K562 (cell line): ENCODE data around the gene MUC15. TPM values are rescaled to one million over a fixed set of nuclear protein-coding genes. Genes with fewer than 3 reads are reported as not detected.

ENCODE experiments used
- ATAC-seq: fragments of 200-7000 bp; cut with Tn5 transposase; 3 replicates; pipeline ENCODE4 v1.9.1; 2020; ENCODE audit warnings: moderate library complexity
- BruUV-seq: library from RNA; stranded (reverse); fragments of 400-500 nt; replicated peaks from 2 replicates; lab custom pipeline; 2021; lab: Mats Ljungman, UMichigan
- CTCF ChIA-PET: fragments of 300-600 bp; formaldehyde crosslinking; extraction: SDS; loops from one replicate; lab custom pipeline; 2021; ENCODE audit warnings: low intra/inter-chr PET ratio; lab: Yijun Ruan, JAX
- POLR2A ChIA-PET: fragments of 300-600, 350-650 bp; sonication (Branson Sonifier 250); formaldehyde crosslinking; extraction: SDS; loops from one replicate; lab custom pipeline; 2021; ENCODE audit warnings: antibody characterized with exemption, inconsistent platforms; lab: Yijun Ruan, JAX
- DNase-seq, 4 experiments: peaks; one replicate each; pipeline versions ENCODE4 v3.0.0 to v3.0.0-alpha.2; 2011 to 2018; ENCODE audit warnings: low spot score in 3 of 4, mixed read lengths in 3 of 4; ENCODE audit errors: extremely low read depth in 1 of 4
- FAIRE-seq: peaks from 2 replicates; lab custom pipeline; 2011; peaks lifted over from hg19 to GRCh38; lab: Jason Lieb, UNC
- H2AFZ ChIP-seq: 2 replicates; pipeline ENCODE4 v1.6.0; 2011; ENCODE audit warnings: low read depth, low read length, control low read depth, inconsistent platforms
- H3K27ac ChIP-seq: fragments of 200-600 bp; 3 replicates; pipeline ENCODE4 v1.8.0; 2011; ENCODE audit warnings: low read depth, mild to moderate bottlenecking, control low read depth, inconsistent platforms, low read length, moderate library complexity, mixed read lengths; ENCODE audit errors: extremely low read depth
- H3K27me3 ChIP-seq, 2 experiments: fragments of 300-600 bp in 1 of 2; 2 replicates in 1 of 2; 3 replicates in 1 of 2; pipeline versions ENCODE4 v1.6.0 to v1.8.0; 2011; ENCODE audit warnings: inconsistent platforms in 2 of 2, low read length in 2 of 2, mild to moderate bottlenecking in 1 of 2, mixed read lengths in 1 of 2, moderate library complexity in 1 of 2; ENCODE audit not compliant: control insufficient read depth in 2 of 2, insufficient read depth in 2 of 2
- H3K36me3 ChIP-seq: fragments of 300-600 bp; 3 replicates; pipeline ENCODE4 v1.8.0; 2011; ENCODE audit warnings: mild to moderate bottlenecking, low read length, inconsistent platforms; ENCODE audit not compliant: control insufficient read depth, insufficient read depth
- H3K4me1 ChIP-seq, 2 experiments: fragments of 200-600 bp in 1 of 2; replicated peaks in 1 of 2; 2 replicates in 1 of 2; 3 replicates in 1 of 2; pipeline versions ENCODE4 v1.5.1 to v1.8.0; 2011; ENCODE audit warnings: inconsistent platforms in 2 of 2, low read length in 2 of 2, mild to moderate bottlenecking in 1 of 2, mixed read lengths in 1 of 2, moderate library complexity in 1 of 2; ENCODE audit not compliant: control insufficient read depth in 2 of 2, insufficient read depth in 2 of 2
- H3K4me2 ChIP-seq: 2 replicates; pipeline ENCODE4 v1.6.1; 2011; ENCODE audit warnings: low read length, control low read depth, inconsistent platforms, mixed read lengths; ENCODE audit not compliant: insufficient read depth
- H3K4me3 ChIP-seq: fragments of 200-600 bp; sonication (generic), shearing (Covaris generic); 2 replicates; pipeline ENCODE4 v1.5.1; 2016; ENCODE audit warnings: control low read depth, inconsistent platforms
- H3K79me2 ChIP-seq: fragments of 200-600 bp; 3 replicates; pipeline ENCODE4 v1.8.0; 2011; ENCODE audit warnings: low read length, inconsistent platforms; ENCODE audit not compliant: control insufficient read depth, insufficient read depth
- H3K9ac ChIP-seq, 2 experiments: 2 replicates each; pipeline versions ENCODE4 v1.6.0 to v1.6.1; 2011; ENCODE audit warnings: low read depth in 2 of 2, low read length in 2 of 2, control low read depth in 1 of 2, inconsistent platforms in 1 of 2, mild to moderate bottlenecking in 1 of 2, mixed read lengths in 1 of 2; ENCODE audit not compliant: insufficient read depth in 1 of 2
- H3K9me1 ChIP-seq: one replicate; pipeline ENCODE4 v1.6.0; 2011; ENCODE audit warnings: inconsistent platforms, mild to moderate bottlenecking, low read length, moderate library complexity; ENCODE audit not compliant: control insufficient read depth, insufficient read depth
- H3K9me3 ChIP-seq: replicated peaks from 2 replicates; pipeline ENCODE4 v1.5.1; 2011; ENCODE audit warnings: low read depth, low read length, inconsistent platforms; ENCODE audit not compliant: control insufficient read depth, insufficient read depth
- H4K20me1 ChIP-seq: replicated peaks from 2 replicates; pipeline ENCODE4 v1.6.1; 2011; ENCODE audit warnings: low read length, inconsistent platforms, mixed read lengths; ENCODE audit not compliant: control insufficient read depth, insufficient read depth
- EZH2 ChIP-seq: IDR thresholded peaks from 2 replicates; pipeline ENCODE4 v1.6.1; 2012; ENCODE audit warnings: low read depth, mild to moderate bottlenecking, inconsistent platforms, low read length, borderline replicate concordance
- HNRNPK ChIP-seq: fragments of 200-400 bp; formaldehyde crosslinking; IDR thresholded peaks from one replicate; pipeline ENCODE4 v1.6.1; 2018; ENCODE audit warnings: mild to moderate bottlenecking, low read depth, low read length; ENCODE audit not compliant: poor library complexity, severe bottlenecking
- MCM2 ChIP-seq: fragments of 450-650 bp; IDR thresholded peaks from 2 replicates; pipeline ENCODE4 v1.6.1; 2017; ENCODE audit warnings: low read depth, mild to moderate bottlenecking
- TAL1 ChIP-seq: fragments of 450-650 bp; IDR thresholded peaks from 2 replicates; pipeline ENCODE4 v1.6.1; 2016; ENCODE audit warnings: mild to moderate bottlenecking
- ZBTB11 ChIP-seq, 3 experiments: fragments of 200-800 bp in 1 of 3; fragments of 250-450 bp in 1 of 3; fragments of 450-650 bp in 1 of 3; sonication (Bioruptor Pico) in 1 of 3; sonication (Bioruptor generic) in 1 of 3; formaldehyde crosslinking in 1 of 3; IDR thresholded peaks; 2 replicates each; pipeline versions ENCODE4 v1.6.1 to v1.8.0; 2016 to 2022; ENCODE audit warnings: mild to moderate bottlenecking in 2 of 3, missing genetic modification characterization in 2 of 3, missing compliant biosample characterization in 1 of 3, moderate library complexity in 1 of 3
- ZFP91 ChIP-seq: sonication (generic); formaldehyde crosslinking; IDR thresholded peaks from 2 replicates; pipeline ENCODE4 v1.8.0; 2022; ENCODE audit warnings: mild to moderate bottlenecking, missing genetic modification reagents
- ZNF174 ChIP-seq: fragments of 250-450 bp; sonication (Bioruptor Pico); IDR thresholded peaks from 2 replicates; pipeline ENCODE4 v1.4.0; 2020; ENCODE audit warnings: mild to moderate bottlenecking
- ZNF395 ChIP-seq: fragments of 200-800 bp; sonication (Bioruptor generic); IDR thresholded peaks from 2 replicates; pipeline ENCODE4 v1.6.1; 2017; ENCODE audit warnings: missing genetic modification characterization, missing compliant biosample characterization
- WGBS: fragments of 100-300 bp; shearing (Covaris generic); methylation state at CpG from one replicate; pipeline ENCODE4 v1.1.6; 2016; ENCODE audit warnings: low coverage, mixed read lengths; ENCODE audit not compliant: insufficient coverage; ENCODE audit errors: missing lambda C conversion rate; 5-methylcytosine and 5-hydroxymethylcytosine counted together
- in situ Hi-C: fragments of 300-500 bp; cut with MboI; formaldehyde crosslinking; loops from 4 replicates; pipeline ENCODE4 v1.15.0; 2018; ENCODE audit warnings: inconsistent platforms, mixed read lengths
- intact Hi-C: fragments of 100-400 bp; cut with micrococcal nuclease; formaldehyde crosslinking; loops from 2 replicates; pipeline ENCODE4 v1.14.2; 2022
- polyA plus RNA-seq, 8 experiments: library from polyadenylated mRNA; depleted of rRNA in 4 of 8; stranded (reverse) in 5 of 8; unstranded in 3 of 8; fragments of >200 nt; fragmentation: Nextera tagmentation in 2 of 8; fragmentation: Illumina TruSeq in 1 of 8; extraction: Ambion mirVana in 2 of 8; extraction: Trizol in 1 of 8; gene quantifications; 2 replicates each; pipeline versions ENCODE4 v1.2.1 to v1.2.3, GENCODE V29; 2011 to 2014; ENCODE audit warnings: inconsistent platforms in 1 of 8, missing spikeins in 1 of 8
- total RNA-seq, 7 experiments: library from RNA; depleted of rRNA in 6 of 7; stranded (reverse); fragments of >200 nt in 6 of 7; fragmentation: Illumina TruSeq in 2 of 7; extraction: Trizol in 2 of 7; gene quantifications; 2 replicates each; pipeline versions ENCODE4 v1.2.1 to v1.2.3, GENCODE V29; 2011 to 2021; ENCODE audit warnings: low replicate concordance in 1 of 7

The MUC15 gene
- total and polyA plus RNA-seq, 9 of the 15 experiments (the other 6 are each of a cell fraction or from before 2014, with no cell fraction given), result 0.36 to 1.4 (median 0.65) TPM; not detected in 1

- ChIA-PET CTCF (no interaction called here), POLR2A (no interaction called here)
- BruUV-seq, result no TSS peak
- H3K9me1 ChIP-seq, result no peaks in the 10 kb centered on the region
- in situ Hi-C loops (no loop called here), intact Hi-C loops (no loop called here)
- FAIRE-seq (no peak), DNase-seq (no peak), ATAC-seq (no peak)
- H4K20me1 ChIP-seq, result no peaks in the 10 kb centered on the region
- no peak overlapping the region for H3K4me3 ChIP-seq
- no peaks in the 10 kb centered on the region for H3K9me3 ChIP-seq
- H3K79me2 ChIP-seq, result no peaks in the 10 kb centered on the region
- 0% methylated on average over 2 of the region's 2 CpGs for WGBS
- no peaks in the 10 kb centered on the region for H3K36me3 ChIP-seq
- H3K9ac ChIP-seq, result no peak overlapping the region
- no peak overlapping the region for H3K4me2 ChIP-seq
- H3K27ac ChIP-seq, result no peak overlapping the region
- H2AFZ ChIP-seq, result no peak overlapping the region
- TF ChIP-seq ZBTB11 (CRISPR knock-in tag; IDR thresholded peaks at IDR 0.05), result no peak
- TF ChIP-seq HNRNPK, result no peak
- TF ChIP-seq ZNF395, result no peak
- no peak for TF ChIP-seq TAL1
- TF ChIP-seq ZFP91 (CRISPR knock-in tag), result no peak
- no peak for TF ChIP-seq MCM2
- no peak for TF ChIP-seq EZH2
- TF ChIP-seq ZNF174 (CRISPR knock-in tag), result no peak
- no peaks in the 10 kb centered on the region for H3K27me3 ChIP-seq
- H3K4me1 ChIP-seq, result no peaks in the 10 kb centered on the region
Observed at GRCh38 chr11:26510164-26510563, 61.9 kb downstream of the MUC15 start.
